HK-2 (cell line): ENCODE measurements around the gene CDY2B.
"Not testable (repeated sequence)": the region's sequence is repeated elsewhere in the genome, so short reads cannot be mapped to it uniquely, and the experiment has no call there.

Source experiments
- DNase-seq: peaks from one replicate; pipeline ENCODE4 v3.0.0-alpha.2; 2018; ENCODE audit not compliant: unreplicated experiment

Gene CDY2B, protein sequence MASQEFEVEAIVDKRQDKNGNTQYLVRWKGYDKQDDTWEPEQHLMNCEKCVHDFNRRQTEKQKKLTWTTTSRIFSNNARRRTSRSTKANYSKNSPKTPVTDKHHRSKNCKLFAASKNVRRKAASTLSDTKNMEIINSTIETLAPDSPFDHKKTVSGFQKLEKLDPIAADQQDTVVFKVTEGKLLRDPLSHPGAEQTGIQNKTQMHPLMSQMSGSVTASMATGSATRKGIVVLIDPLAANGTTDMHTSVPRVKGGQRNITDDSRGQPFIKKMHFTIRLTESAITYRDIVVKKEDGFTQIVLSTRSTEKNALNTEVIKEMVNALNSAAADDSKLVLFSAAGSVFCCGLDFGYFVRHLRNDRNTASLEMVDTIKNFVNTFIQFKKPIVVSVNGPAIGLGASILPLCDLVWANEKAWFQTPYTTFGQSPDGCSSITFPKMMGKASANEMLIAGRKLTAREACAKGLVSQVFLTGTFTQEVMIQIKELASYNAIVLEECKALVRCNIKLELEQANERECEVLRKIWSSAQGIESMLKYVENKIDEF

DNA sequence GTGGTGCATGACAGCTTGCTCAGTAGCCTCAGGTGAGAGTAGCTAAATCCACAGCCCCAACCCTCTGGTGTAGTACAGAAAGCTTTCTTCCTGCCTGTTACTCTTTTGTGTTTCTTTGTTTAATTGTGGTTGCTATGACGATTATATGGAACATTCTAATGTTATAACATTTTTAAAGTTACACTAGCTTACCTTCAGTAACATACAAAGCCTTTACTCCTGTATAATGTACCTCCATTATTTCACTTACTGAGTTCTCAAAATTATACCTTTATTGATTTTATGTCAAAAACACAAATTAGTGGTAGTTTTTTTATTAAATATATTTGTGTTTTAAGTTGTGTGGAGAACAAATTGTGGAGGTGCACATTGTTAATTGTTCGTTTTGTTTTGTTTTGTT lies at the start of gene CDY2B:
TSS of gene CDY2B (minus strand) at position 101 of the 400 bp plus-strand sequence. CDS start 328 bp downstream, outside the sequence.
- not testable (repeated sequence) for DNase-seq

DNA sequence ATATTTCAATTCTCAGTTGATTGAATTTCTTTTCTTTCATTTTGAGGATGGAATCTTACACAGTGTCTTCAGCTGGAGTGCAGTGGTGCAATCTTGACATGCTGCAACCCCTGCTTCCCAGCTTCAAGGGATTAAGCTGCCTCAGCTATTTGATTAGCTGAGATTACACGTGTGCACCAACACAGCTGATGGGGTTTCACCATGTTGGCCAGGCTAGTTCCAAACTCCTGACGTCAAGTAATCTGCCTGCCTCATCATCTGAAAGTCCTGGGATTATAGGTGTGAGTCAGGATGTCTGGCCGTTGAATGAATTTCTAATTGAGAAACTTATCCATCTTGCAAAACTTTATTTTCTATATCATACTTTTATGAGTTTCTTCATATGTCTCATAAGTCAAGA lies 28.0 kb upstream of the CDY2B start:
- not testable (repeated sequence) for DNase-seq

DNA sequence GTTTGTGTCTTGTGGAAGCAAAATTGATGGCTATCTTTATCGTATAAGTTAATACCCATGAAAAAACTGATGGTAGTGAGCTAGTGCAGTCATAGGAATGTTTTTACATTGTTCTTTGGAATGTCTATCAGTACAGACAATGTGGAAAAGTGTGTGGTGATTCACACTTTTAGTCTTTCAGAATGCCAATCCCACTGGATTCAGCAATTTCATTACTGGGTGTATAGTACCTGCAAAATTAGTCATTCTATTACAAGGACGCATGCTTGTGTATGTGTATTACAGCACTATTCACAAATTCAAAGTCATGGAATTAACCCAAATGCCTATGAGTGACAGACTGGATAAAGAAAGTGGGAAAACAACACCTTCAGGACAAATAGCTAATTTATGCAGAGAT lies 27.3 kb upstream of the CDY2B start:
- DNase-seq, result not testable (repeated sequence)

DNA sequence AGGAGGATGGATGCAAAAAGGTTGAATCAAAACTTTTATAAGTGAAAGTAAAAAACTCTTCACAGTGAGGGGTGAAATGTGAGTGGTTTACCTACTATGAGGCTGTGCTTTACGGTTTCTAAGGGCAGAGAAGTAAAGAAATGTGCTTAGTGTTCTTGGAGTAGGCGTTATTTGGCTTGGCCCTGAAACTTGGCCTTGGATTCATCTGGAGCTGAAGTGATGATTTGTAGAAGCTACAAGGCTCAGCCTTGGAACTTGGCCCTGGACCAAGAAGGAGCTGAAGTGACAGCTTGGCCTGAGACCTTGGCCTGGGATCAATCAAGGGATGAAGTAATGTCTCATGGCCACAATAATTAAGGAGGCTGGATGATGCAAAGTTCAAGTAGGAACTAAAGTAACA lies 1.7 kb upstream of the CDY2B start:
- DNase-seq, result not testable (repeated sequence)

DNA sequence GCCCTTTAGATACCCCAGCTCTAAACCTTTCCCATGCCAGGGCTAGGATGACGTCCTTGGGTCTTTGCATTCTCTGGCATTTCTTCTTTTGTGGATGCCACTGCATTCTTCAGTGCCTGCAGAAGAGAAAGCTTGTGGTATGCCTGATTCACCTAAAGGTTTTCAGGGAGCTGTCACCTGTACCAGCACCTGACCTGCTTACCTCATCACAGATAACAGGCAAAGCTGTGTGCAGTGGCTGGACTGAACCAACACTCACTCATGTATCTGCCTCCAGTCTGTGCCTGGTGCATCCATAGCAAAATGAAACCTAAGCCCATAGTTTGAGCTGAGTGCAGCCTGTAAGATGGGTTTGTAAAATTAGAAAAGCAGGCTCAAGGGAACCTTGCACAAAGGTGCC lies 3.3 kb downstream of the CDY2B start:
- not testable (repeated sequence) for DNase-seq

DNA sequence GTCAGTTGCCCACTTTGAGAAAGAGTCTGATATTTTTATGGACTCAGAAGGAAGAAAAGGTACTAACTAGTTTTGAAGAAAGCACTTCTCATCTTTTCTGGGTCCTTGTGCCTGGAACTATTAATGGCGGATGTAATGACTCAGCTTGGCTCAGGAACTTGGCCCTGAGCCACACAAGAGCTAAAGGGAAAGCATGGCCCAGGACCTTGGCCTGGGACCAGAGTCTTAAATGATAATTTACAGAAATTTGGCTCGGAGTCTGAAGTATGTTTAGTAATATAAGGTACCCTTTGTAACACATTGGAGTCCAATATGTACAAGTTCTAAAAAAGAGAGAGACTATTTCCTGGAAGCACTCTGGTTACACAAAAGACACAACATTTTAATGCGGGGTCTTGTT lies 4.6 kb downstream of the CDY2B start:
- DNase-seq, result not testable (repeated sequence)

DNA sequence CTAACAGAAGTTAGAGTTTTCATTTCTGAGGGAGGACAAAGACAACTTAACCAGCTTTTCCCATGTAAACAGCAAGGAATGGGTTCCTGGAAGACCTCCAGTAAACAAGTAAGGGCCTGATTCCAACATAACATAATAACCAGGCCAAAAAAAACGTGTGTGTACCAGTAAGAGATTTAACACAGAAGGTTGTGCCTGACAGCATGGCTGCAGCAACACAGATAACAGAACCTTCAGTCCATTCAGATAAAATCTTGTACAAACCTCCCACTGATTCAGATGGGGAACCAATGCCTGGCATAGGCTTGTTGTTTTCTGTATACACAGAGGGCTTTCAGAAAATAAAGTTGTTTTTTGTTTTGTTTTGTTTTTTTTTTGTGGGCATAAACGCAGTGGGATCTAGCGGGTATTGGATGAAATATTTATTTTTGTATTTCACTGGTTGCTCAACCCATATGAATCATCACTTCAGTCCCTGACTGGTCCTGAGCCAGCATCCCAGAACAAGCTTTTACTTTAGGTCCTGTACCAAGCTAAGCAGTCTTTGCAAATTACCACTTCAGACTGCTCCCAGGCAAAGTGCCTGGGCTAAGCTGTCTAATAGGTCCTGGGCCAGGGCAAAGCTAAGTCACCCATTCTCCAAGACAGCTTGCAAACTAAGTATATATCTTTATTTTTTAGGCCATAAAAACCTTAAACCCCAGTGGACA lies 8.7 kb downstream of the CDY2B start:
- not testable (repeated sequence) for DNase-seq

DNA sequence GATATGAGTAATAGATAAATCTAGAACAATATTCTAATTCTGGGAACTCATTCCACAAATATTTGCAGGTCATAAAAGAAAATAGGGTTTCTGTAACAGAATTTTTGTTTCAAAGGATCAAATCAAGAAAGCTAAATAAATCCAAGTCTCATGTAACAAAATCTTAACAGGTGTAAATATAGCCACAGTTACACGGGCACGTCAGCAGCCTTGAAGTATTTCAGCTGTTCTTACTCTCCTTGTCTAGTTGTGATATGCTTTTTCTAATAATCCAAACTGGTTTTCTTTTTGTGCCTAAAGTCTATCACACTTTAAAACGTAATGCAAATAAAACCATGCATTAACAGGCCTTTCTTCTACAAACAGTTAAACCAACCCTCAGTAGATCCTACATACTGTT lies 9.3 kb downstream of the CDY2B start:
- DNase-seq, result not testable (repeated sequence)

DNA sequence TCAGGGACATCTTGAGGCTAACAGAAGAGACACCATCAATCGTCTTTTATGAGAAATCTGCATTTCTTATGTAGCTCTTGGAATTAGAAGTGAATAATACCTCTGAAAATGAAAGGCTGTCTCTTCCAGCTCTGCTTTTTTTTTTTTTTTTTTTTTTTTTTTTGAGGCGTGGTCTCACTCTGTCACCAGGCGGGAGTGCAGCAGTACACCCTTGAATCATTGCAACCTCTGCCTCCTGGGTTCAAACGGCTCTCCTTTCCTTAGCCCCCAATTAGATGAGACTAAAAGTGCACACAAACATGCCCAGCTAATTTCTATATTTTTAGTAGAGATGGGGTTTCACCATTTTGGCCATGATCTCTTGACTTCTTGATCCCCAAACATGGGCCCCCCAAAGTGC lies 12.2 kb downstream of the CDY2B start:
- DNase-seq, result not testable (repeated sequence)

DNA sequence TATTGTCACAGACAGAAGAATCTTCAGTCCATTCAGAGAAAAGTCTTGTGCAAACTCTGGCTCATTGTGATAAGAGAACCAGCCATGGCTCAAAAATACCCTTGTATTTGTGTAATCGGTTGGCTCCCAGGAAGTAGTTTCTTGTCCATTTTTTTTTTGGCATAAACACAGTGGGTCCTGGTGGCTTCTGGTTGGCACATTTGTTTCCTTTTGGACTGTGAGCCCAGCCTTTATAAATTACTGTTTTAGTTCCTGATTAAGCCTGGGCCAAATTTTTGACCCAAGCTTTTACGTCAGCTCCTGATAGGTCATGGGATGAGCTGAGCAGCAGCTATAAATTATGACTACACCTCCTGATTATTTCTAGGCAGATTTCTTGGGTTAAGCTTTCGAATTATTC lies 19.4 kb downstream of the CDY2B start:
- not testable (repeated sequence) for DNase-seq

DNA sequence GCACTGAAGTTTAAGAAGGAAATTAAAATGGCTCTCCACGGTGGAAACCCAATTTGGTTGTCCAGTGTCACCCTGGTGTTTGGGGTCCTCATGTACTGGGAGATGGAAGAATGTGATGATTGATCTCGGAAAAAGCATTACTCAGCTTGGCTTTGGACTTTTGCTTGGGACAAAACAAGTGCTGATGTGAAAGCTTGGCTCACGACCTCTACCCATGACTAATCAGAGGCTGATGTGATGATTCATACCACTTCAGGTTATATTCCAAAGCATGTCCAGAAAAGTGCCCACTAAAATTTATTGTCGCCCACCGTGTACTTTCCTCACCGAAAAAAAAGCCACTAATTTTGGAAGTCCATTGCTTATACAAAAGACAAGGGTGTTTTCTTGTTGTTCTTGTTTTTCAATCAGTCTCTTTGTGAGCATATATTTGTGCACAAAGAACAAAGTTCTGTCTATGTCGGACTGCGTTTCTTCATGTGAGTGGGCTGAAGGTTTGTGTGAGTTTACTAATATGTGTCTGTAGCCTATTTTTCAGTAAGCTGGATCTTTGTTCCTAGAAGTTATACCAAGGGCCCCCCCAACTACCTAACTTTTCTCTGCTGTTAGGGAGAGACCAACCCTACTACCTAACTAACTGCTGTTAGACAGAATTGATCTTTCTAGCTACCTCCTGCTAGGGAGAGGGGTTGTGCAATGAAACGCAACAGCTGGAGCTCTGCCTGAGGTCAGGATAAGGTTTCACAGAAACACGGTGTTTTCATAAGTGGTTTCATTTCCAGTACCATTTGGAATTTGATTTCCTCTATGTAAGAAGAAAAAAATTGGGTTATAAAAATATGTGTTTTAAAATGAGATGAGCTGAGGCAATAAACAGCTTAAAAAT lies 22.8 kb downstream of the CDY2B start:
- DNase-seq, result not testable (repeated sequence)

DNA sequence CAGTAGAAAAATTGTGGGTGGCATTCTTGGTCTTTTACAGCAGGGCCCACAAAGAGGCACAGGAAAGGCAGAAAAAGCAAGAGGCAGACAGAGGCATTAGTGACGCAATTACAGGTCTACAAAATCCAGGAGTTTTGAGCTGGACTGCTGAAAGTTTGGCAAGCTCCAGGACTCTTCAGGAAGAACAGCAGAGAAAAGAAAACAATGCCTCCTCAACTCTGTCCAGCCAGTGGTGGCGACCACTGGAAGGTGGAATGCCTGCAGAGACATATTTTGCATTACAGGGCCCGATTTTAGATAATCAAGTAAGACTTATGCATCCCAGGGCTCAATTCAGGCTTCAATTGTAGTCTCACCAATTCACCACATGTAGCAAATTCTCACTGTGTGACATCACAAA lies 23.5 kb downstream of the CDY2B start:
- DNase-seq, result not testable (repeated sequence)

DNA sequence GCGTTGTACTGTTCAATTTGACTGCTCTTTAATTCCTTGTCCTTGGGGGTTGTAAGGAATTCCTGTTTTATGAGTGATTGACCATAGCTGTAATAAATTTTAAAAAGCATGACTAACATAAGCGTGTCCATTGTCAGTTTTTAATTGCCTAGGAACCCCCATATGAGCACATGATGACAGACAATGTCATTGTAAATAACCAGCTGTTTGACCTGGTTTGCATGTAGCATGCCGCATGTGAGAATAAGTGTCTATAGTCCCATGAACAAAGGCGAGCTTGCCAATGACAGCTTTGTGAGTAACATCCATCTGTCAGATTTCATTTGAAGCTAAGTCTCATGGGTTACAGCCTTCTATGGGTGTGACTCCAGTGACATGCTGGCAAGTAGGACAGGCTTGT lies 30.9 kb downstream of the CDY2B start:
- DNase-seq, result not testable (repeated sequence)

DNA sequence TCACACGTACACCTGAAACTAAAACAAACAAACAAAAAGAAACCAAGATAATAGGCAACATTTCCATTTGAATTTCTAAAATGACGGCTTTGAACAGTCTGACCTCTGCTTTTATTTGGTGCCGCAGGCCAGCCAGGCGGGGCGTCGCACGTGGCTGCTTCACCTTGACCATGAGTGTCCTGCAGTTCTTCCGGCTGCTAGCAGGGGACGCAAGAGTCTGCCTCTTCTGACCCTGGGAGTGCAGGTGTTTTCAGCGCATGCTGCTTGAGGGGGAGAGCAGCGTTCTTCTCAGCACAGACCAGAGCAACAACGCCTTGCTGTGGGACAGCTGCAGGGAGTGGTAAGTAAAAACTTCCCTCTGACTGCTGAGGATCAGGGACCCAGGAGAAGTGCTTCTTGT lies 47.9 kb downstream of the CDY2B start:
- DNase-seq, result not testable (repeated sequence)
